Astrocyte of the cerebellum (primary cell): ENCODE data around the gene RILPL2.
"Not testable (repeated sequence)": the region's sequence is repeated elsewhere in the genome, so short reads cannot be mapped to it uniquely, and the experiment has no call there.

Source experiments
- DNase-seq: peaks from one replicate; pipeline ENCODE4 v3.0.0-alpha.2; 2011; ENCODE audit warnings: low read depth
- H3K4me3 ChIP-seq: 2 replicates; pipeline ENCODE4 v1.5.1; 2011; ENCODE audit warnings: mild to moderate bottlenecking, low read depth, low read length, moderate library complexity
- in situ Hi-C: cut with HindIII; loops from 2 replicates; pipeline ENCODE4 v1.10.0; 2017; ENCODE audit warnings: low sequenced_read_pairs
- TF ChIP-seq, protein P1 (sequence below): IDR thresholded peaks from 2 replicates; pipeline ENCODE4 v1.5.1; 2012; ENCODE audit warnings: low read length, low read depth, moderate library complexity, mild to moderate bottlenecking; ENCODE audit errors: missing control alignments

The RILPL2 gene

DNA sequence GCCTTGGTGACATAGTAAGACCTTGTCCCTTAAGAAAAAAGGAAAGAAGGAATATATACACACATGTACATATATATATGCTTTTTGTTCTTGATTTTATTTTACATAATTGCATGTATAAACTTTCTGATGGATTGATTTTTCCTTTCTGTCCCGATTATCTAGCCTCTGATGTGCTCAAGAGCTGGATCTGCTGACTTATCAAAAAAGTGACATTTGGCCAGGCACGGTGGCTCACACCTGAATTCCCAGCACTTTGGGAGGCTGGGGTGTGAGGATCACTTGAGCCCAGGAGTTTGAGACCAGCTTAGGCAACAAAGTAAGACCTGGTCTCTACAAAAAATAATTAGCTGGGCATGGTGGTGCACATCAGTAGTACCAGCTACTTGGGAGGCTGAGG lies 33.5 kb upstream of the RILPL2 start:
- TF ChIP-seq, protein P1, sequence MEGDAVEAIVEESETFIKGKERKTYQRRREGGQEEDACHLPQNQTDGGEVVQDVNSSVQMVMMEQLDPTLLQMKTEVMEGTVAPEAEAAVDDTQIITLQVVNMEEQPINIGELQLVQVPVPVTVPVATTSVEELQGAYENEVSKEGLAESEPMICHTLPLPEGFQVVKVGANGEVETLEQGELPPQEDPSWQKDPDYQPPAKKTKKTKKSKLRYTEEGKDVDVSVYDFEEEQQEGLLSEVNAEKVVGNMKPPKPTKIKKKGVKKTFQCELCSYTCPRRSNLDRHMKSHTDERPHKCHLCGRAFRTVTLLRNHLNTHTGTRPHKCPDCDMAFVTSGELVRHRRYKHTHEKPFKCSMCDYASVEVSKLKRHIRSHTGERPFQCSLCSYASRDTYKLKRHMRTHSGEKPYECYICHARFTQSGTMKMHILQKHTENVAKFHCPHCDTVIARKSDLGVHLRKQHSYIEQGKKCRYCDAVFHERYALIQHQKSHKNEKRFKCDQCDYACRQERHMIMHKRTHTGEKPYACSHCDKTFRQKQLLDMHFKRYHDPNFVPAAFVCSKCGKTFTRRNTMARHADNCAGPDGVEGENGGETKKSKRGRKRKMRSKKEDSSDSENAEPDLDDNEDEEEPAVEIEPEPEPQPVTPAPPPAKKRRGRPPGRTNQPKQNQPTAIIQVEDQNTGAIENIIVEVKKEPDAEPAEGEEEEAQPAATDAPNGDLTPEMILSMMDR, result no peak
- H3K4me3 ChIP-seq, result no peak overlapping the region
- DNase-seq, result no peak
- in situ Hi-C loops, result loop anchor here (5.0 kb wide), 1 partner anchor 73 kb away; no protein-coding TSS in a partner anchor

DNA sequence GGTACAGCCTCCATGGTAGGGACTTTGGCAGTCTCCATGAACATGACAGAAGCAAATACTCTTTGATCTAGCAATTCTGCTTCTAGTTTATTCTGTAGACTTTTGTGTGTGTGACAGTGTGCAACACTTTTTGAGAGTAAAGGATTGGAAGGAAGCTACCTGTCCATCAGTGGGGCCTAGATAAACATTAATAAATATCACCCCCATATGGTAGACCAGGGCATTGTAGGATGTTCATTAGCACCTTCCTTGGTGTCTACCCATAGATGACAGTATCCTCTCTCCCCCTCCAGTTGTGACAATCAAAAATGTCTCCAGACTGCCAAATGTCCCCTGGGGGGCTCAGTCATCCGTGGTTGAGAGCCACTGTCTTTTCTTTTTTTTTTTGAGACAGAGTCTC lies 32.3 kb upstream of the RILPL2 start:
- no peak overlapping the region for H3K4me3 ChIP-seq
- in situ Hi-C loops, result no loop called here
- TF ChIP-seq, protein P1, result no peak
- DNase-seq, result no peak

GRCh38 chr12:123465084-123465483 lies 28.6 kb upstream of the RILPL2 start:
- in situ Hi-C loops, result no loop called here
- TF ChIP-seq, protein P1, result no peak
- no peak for DNase-seq
- H3K4me3 ChIP-seq, result no peak overlapping the region

GRCh38 chr12:123463174-123463573 lies 26.7 kb upstream of the RILPL2 start:
- in situ Hi-C loops, H3K4me3 ChIP-seq: not testable (repeated sequence)

GRCh38 chr12:123457980-123458779 lies 21.7 kb upstream of the RILPL2 start, which contains the start of gene SNRNP35:
Gene SNRNP35 (plus strand): TSS chr12:123458139. CDS start chr12:123465541, 7,402 bp downstream.
- peak; percentile 56 for DNase-seq
- TF ChIP-seq, protein P1, result no peak
- H3K4me3 ChIP-seq, result peak within 1 kb of the TSS; percentile 67
- in situ Hi-C loops, result no loop called here

More at GRCh38 chr12:123463174-123463573, 26.7 kb upstream of the RILPL2 start:
- not testable (repeated sequence) for DNase-seq

- in situ Hi-C loops, result no loop called here
- TF ChIP-seq, protein P1, result no peak
- H3K4me3 ChIP-seq, result no peak overlapping the region
- no peak for DNase-seq
Observed at GRCh38 chr12:123453165-123453564, 16.7 kb upstream of the RILPL2 start.

DNA sequence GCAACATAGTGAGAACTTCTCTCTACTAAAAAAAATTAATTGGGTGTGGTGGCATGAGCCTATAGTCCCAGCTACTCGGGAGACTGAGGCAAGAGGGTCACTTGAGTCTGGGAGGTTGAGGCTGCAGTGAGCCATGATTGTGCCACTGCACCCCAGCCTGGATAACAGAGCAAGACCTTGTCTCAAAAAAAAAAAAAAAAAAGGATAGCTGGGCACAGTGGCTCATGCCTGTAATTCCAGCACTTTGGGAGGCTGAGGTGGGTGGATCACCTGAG lies 15.7 kb upstream of the RILPL2 start:
- in situ Hi-C loops, DNase-seq, H3K4me3 ChIP-seq: not testable (repeated sequence)
